ENCODE data around the gene MFAP1.
A peak's percentile ranks its signal among the peaks of the same experiment; 100 is the strongest.
"Not testable (repeated sequence)": the region's sequence is repeated elsewhere in the genome, so short reads cannot be mapped to it uniquely, and the experiment has no call there.

Gene MFAP1

DNA sequence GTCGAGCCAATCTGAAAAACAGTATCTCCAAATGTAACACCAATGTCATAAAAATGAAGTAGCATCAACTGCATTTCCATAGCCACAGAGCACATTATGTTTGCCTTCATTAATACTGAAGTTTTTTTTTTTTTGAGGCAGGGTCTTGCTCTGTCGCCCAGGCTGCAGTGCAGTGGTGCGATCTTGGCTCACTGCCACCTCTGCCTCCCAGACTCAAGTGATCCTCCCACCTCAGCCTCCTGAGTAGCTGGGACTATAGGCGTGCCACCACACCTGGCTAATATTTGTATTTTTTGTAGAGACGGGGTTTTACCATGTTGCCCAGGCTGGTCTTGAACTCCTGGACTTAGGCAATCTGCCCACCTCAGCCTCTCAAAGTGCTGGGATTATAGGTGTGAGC is 9.4 kb downstream of the MFAP1 start:
- DNase-seq = not testable (repeated sequence)

DNA sequence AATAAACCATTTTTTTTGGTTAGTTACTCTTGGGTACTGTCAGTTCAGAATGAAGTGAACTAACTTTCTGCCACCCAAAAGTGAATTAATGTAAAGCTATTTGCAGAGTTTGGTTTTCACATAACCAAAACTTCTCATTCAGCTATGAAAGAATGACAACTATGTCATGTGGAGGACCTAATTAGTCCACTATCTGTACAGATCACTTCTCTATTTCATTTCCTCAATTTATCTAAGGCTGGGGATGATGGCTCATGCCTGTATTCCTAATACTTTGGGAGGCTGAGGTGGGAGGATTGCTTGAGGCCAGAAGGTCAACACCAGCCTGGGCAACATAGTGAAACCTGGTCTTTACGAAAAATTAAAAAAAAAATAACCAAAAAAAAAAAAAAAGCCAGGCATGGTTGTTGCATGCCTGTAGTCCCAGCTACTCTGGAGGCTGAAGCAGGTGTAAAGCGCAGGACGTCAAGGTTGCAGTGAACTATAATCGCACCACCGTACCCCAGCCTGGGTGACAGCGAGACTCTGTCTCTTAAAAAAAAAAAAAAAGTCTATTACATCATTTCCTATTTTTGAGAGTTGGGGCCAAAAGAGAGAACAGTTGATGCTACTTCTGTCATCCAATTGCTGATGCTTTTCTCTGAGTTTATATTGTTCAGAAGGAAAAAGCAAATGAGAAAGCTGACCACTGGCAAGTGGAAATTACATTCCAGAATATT is 15.4 kb downstream of the MFAP1 start:
- DNase-seq = no peak

DNA sequence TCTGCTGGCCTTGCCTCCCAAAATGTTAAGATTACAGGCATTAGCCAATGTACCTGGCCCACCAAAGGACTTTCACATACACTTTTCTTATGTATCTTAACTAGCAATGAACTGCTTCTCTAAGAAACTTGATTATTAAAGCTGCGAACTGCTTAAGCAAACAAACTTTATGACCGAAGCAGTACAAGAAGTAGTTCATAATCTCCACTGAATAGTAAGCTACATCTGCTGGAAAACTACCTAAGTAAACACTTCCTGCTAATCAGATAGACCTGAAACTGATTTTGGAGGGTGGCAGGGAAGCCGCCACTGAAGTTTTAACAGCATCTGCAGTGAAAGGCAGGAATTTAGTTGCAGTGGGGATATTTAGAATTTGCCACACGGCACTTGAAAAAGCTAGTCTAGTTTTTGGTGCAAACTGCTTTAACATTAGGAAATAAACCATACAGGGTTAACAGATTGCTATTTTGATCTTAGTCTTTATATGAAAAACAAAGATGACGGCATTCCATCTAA is 16.0 kb downstream of the MFAP1 start:
- no peak for DNase-seq

DNA sequence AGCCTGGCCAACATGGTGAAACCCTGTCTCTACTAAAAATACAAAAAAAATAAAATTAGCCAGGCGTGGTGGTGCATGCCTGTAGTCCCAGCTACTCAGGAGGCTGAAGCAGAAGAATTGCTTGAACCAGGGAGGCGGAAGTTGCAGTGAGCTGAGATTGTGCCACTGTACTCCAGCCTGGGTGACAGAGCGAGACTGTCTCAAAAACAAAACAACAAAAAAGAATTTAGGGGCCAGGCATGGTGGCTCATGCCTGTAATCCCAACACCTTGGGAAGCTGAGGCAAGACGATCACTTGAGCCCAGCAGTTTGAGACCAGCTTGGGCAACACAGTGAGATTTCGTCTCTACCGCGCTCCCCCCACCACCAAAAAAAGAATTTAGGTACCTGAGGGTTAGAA is 21.8 kb downstream of the MFAP1 start:
- DNase-seq = not testable (repeated sequence)

DNA sequence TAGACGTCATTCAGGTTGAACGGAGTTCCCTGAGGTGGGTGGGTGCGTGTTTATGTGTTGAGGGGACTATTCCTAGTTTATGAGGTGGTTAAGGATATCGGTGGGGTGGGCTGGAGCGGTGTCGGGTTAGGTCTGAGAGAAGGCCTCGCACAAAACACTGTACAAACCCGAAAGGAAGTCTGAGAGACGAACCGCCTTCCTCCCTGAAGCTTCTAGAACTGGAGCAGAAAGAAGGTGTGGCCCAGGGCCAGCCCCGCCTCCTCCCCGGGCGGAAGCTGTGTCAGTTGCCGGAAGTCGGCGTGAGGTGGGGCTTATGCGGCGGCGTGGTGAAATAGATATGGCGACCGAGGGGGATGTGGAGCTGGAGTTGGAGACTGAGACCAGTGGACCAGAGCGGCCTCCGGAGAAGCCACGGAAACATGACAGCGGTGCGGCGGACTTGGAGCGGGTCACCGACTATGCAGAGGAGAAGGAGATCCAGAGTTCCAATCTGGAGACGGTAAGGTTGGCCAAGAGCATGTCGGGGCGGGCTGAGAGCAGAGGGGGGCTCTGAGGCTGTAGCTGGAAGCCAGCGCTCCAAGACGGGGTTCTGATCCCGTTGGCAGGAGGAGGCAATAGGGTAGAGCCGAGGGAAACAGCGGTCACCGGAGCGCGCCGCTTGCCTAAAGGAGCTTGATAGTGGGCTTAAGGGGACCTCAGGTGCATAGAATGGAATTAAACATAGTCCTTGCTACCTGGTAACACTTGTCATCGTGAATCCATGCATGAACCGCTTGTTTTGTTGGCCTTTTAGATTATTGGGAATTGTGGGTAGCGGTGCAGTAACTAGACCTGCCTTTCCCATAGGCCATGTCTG is 24.0 kb downstream of the MFAP1 start, which contains the start of gene HYPK:
Gene HYPK, plus strand, starts transcription at position 314 of the 856 bp plus-strand sequence. Its CDS starts 24 bp downstream, at position 338.
- peak; percentile 91 to 93 for DNase-seq

DNA sequence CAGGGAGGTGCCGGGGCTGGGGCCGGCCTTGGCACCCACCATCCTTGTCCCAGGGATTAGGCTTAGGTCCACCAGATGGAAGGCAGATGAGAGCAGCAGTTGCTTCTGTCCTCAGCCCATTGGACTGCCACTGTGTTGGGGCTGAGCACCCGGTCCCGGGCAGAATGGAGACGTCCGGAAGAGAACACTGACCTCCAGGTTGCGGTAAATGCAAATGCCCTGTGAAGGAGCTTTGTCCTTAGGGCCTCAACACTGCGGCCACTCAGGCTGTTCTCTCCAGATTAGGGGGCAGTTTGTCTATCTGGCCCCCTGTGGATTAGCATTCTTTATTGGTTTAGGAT is 24.6 kb downstream of the MFAP1 start, which contains the start of gene SERINC4:
Gene SERINC4, minus strand, starts transcription at position 276 of the 341 bp plus-strand sequence. Its CDS starts 234 bp downstream, at position 42.
- DNase-seq = no peak

DNA sequence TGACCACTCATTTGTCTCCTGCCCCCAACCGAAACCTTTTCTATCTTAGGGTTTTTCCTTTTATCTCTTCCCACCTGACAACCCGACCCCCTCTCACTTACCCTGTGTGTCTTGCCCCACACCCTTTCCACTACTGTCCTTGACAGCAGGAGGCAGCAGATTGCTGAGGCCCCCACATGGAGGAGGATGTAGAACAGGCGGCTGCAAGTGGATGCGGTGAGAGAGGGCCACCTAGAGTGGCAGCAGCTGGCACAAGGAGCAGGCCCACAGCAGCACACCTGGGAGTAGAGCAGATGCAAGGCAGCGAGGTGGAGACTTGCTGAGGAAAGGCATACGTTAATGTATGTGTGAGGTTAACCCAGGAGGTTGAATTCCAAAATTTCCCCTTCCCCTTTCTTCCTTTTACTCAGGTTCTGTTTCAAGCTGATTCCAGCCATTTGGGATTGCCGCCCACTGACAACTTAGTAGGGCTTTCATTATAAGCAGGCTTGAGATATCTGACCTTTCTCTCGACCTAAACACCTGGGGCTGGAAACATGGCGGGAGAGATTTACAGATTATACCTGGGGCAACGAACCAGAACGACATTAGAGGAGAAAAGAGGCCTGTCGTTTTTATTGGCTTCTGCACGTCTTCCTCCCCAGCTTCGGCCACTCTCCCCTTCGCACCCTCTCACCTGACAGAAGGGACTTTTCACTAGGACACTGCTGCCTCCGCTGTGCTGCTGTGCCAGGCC is 25.1 kb downstream of the MFAP1 start:
- no peak for DNase-seq

DNA sequence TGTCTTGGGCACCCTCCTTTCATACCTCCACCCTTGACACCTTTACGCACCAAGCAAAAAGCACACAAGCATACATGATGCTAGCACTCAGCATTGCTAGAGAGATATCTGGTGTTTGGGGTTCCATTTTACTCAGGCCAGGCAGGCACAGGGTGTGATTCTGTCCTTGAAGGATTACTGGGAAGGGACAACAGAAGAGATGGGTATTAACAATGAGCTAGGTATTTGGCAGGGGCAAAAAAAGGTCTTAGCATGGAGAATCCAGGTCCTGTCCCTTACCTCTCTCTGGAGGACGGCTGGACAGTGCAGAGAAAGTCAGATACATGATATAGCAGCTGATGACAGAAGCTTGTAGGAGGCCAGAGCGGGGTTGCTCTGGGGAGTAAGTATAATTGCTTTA is 27.9 kb downstream of the MFAP1 start:
- DNase-seq = no peak

DNA sequence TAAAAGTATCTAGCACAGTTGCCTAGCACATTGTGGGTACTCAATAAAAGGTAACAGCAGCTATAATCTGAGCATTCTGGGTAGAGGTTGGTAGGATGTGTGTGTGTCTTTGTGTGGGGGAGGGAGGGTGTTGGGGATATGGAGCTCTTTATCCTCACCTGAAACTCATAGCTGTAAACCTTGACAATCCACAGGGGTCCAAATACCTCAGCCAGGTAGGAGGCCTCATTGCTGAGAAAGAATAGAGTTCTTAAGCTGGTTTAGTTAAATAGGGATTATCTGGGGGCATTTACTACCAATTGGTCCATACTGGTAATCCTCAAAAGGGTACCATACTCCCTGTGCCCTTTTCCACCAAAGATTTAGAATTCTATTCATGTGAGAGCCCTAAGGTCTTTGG is 28.5 kb downstream of the MFAP1 start:
- DNase-seq = no peak

DNA sequence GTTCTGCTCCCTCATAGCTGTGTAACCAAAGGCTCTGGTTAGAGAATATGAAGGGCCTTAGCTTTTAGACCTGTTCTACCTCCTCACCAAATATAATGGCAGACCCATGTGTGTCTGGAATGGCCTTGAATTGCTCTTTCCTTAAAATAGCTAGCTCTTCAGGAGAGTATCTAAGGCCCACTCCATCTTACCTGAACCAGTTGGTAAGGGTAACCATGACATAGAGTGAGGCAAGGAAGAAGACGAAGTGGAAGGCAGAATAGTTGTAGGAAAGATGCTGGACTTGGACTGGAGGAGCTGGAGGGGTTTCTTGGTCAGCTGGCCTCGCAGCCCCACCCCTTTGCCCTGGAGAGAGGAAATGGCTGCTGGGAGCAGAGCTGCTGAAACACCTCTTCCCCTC is 29.3 kb downstream of the MFAP1 start:
- DNase-seq = no peak

DNA sequence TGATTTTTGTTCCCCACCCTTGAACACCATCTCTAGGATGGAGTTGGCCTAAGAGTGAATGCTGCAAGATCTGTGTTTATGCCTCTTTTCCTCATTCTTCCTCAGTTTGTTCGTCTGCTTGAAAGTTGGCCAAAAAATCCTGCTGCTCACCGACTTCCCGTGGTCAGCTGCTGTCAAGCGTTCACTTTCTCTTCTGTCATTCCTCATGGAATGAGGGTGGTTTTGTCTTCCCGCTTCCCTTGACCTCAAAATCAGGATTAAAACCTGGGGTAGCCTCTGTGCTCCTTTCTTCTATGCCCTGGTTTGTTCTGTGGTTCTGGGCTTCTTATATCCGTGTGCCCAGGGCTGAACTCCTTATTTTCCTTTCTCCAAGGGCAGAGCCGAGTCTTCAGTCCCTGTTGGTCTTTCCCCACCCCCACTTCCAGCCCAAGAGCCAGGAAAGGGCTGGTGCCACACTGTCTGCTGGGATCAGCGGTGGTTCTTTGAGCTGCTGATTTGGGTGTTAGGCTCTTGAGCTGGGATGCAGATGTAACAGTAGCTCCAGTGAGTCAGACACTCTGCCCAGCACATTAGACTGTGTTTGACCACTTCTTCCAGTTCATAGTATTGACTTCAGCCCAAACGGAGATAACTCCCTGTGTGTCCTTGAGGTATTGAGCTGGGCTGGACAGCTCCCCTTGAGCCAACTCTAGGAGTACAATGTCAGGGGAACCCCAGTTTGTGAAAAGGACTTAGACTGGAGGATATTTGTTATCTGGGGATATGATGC is 30.0 kb downstream of the MFAP1 start:
- DNase-seq = no peak

DNA sequence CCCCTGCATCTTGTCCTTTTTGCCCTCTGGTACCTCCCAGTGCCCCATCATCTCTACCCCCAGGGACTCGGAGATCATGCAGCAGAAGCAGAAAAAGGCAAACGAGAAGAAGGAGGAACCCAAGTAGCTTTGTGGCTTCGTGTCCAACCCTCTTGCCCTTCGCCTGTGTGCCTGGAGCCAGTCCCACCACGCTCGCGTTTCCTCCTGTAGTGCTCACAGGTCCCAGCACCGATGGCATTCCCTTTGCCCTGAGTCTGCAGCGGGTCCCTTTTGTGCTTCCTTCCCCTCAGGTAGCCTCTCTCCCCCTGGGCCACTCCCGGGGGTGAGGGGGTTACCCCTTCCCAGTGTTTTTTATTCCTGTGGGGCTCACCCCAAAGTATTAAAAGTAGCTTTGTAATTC is 30.8 kb downstream of the MFAP1 start:
- DNase-seq = no peak

DNA sequence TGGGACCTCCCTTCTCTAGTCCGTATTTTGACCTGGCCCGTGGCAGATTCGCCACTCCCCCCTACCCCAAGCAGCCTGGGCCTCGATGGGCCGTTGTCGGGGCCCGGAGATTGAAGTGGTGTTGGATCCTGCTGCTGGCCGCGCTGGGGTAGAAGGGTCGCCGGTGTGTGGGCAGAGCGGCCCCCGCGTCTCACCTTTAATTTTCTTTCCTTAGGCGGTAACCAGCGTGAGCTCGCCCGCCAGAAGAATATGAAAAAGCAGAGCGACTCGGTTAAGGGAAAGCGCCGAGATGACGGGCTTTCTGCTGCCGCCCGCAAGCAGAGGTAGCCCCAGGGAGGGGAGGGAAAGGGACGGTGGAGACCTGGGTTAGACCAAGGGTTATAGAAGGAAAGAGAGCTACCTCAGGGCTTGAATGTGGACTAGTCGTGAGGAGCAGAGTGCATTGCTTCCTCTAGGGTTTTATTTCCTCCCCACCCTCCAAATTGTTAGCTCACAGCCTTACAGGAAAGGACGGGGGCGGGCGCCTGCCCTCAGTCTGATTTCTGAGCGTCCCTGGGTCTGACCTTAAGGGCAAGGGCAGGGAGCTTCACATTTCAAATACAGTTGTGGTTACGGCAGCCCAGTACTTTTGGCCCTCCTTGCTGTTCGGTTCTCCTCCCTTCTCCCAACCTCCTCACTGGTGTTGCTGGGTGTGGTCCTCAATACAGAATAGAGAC is 31.6 kb downstream of the MFAP1 start:
- DNase-seq = peak; percentile 38 to 49

DNA sequence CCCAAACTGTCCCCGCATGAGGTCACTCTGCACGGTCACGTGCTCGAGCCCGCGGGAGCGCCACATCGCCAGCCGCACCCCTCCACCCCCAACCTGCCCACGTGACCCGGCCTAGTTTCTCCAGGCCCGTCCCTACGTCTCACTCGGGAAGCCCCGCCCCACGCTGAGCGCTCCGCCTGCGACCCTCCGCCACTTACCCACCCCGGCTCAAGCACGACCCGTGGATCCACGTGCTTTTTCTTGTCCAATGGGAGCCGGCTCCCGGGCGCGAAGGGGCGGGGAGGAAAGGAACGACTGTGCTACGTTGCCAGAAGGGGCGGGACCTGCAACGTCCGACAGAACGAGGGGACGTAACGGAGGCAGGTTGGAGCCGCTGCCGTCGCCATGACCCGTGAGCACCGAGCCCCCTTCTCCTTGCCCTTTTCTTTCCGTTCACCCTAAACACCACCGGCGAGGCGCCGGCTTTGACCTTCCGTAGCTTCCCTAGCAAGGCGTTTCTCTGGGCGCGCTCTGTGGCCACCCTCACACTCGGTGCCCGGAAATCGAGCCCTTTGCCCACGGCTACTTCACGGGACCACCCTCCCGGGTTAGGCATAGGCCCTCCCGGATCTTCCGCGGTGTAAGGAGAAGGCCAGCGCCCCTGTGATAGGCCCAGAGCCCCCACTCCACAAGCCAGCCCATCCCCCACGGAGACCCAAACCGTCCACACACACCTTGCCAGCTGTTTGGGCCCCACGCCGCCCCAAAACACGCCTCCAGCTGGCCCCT is 32.3 kb downstream of the MFAP1 start, which contains the start of gene SERF2:
Gene SERF2, plus strand, starts transcription at position 328 of the 768 bp plus-strand sequence. Its CDS starts 57 bp downstream, at position 385.
- DNase-seq = peak; percentile 100

DNA sequence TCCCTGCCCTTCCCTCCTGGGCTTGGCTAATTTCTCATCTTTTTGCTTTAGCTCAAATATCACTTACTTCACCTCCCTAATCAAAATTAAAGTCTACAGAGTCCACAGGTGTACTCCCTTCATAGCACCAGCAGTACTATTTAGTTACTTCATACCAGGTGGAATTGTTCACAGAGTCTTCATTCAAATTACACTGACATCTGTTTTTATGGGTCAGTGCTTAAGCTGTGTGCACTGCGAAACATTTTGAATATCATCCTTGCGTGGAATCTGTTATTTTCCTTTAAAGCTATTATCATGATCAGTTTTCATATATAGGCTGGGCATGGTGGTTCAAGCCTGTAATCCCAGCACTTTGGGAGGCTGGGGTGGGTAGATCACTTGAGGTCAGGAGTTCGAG is 35.1 kb downstream of the MFAP1 start:
- no peak for DNase-seq

DNA sequence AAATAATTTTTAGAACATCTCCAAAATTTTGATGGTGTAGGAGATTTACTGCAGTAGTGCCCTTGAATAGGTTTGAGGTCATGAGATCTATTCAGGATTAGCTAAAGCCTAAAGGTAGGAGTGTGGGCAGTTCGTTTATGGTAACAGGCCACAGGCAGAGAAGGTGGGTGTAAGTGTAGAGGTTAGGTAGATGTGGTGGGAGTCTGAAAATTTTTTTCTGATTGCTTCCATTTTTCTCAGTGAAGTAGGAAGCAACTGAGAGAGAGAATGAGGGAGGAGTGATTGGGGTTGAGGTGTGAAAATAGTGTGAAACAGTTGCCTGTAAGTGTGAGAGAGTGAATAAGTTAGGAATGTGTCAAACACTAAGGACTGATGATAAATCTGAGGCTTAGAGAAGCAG is 45.5 kb downstream of the MFAP1 start:
- no peak for DNase-seq

DNA sequence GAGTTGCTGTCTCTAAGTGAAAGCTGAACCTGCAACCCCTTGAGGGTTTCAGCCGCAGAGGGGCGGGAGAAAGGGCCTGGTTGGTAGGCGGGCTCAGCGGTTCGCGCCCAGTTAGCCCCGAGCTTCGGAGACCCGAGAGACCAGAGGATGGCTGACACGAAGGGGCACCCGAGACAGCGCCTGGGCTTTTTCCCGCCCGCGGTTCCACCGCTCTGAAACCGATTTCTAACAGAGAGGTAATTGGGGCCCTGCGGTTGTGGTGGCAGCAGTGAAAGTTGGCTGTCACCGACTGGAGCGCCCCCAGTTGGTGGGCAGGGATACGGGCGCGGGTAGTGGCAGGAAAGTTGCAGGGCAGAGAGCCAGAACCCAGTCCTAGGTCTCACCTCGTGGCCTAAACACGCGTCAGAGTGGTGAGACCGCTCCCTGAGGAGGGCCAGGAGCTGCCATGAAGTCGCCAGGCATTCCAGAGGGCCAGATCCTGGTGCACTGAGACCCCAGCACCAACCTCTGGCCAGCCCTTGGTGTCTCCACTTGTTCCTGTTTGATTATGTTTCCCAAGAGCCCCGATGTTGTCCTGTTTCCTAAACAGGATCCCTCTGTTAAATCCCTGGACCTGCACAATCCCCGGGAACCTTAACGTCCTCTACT is 47.1 kb downstream of the MFAP1 start:
- peak; percentile 88 to 91 for DNase-seq

DNA sequence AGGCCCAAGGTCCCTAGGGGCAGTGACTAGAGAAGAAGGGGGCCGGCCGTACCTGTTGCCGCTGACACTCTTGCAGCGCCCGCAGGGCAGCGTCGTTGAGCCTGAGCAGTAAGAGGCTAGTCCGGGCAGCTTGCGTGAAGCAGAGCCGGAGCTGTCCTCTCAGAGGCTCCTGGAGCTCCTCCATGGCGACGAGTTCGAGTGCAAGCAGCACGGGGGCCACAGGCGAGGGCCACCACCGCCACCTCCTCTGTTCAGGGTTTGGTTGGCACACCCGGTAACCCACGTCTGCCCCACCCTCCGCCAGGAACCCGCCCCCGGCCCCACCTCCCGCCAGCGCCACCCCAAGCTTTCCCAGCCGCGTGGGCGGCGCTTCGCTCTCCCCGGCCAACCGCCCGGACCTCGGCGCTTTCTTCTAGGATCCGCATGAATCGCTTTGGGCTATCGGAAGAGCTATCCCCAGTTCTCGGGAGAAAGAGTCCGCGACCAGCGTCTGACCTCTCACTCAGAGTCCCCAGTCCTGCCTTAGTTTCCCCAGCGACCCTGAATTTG is 47.7 kb downstream of the MFAP1 start, which contains the start of gene ELL3:
Gene ELL3, minus strand, starts transcription at position 249 of the 549 bp plus-strand sequence. Its CDS starts 65 bp downstream, at position 184.
- DNase-seq = peak; percentile 79 to 81

DNA sequence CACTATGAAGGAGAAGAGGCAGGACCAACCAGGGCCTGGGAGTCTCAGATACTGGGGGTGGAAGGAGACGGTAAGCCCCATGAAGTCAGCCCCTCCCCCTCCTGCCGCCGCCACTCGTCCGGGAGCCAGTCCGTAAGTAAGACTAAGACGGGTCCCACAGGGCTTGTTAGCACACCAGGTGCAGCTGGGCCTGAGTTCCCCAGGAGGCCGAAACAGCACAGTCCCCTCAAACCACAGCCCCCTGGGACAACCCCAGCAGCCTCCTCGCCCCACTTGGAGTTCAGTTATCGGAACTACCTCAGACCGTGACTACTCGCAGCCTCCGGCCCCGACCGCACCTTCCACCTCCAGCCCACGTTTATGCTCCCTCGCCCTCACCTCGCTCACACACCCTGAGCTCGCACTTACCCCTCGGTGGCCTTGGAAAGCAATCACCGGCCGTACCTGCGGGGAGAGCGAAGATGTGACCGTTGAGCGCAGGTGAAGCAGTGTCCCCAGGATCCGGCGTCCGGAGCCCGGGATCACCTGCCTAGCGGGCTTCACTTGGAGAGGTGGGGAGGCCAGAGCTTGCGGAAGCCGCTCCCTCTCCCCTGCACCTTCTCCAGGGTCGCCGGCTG is 48.3 kb downstream of the MFAP1 start:
- peak; percentile 23 to 35 for DNase-seq

All from activated CD4-positive, alpha-beta T cell treated with anti-CD3 and anti-CD28 coated beads, Interleukin-2, amount 50 U/mL, for 48 hours (primary cell).